ENCODE results near the gene CDYL. TPM values are rescaled to one million over a fixed set of nuclear protein-coding genes. Genes with fewer than 3 reads are reported as not detected.

Gene CDYL
- total and polyA plus RNA-seq, 5 donors from 2014 or later, result 3.1 to 27.0 (median 4.1) TPM

- Mint-ChIP-seq H3K9me3 (no peaks in the 10 kb centered on the region), H3K27ac (peak overlapping the region; percentile 26 to 81 (median 37)), H3K4me1 (peaks cover 19 to 31% (median 26%) of the 10 kb centered on the region in 4 donors), H3K36me3 (peaks cover 27% of the 10 kb centered on the region), H3K4me3 (no peak overlapping the region), H3K27me3 (no peaks in the 10 kb centered on the region)
- Histone ChIP-seq H3K9me3 (ENCODE audit: control insufficient read depth in 2 of 2, low read length in 2 of 2) (no peaks in the 10 kb centered on the region), H3K36me3 (ENCODE audit: control insufficient read depth, insufficient read depth, low read length) (peaks cover 22% of the 10 kb centered on the region), H3K4me1 (ENCODE audit: control insufficient read depth, insufficient read depth, low read length, poor library complexity, severe bottlenecking) (peaks cover 7% of the 10 kb centered on the region), H3K27me3 (ENCODE audit: control insufficient read depth, insufficient read depth, low read length) (no peaks in the 10 kb centered on the region), H3K27ac (ENCODE audit: insufficient read depth, low read length, poor library complexity, severe bottlenecking) (no peak overlapping the region), H3K4me3 (ENCODE audit: low read depth, low read length) (no peak overlapping the region)
- ATAC-seq (ENCODE audit: low read depth in 2 of 2), result peak; percentile 81 to 84
- peak in 2 of 3 donors; percentile 15 to 80 for DNase-seq
Observed at GRCh38 chr6:4941782-4942672, 165.8 kb downstream of the CDYL start.

GRCh38 chr6:4942673-4943009 lies 166.4 kb downstream of the CDYL start:
- Histone ChIP-seq H3K27me3 (ENCODE audit: control insufficient read depth, insufficient read depth, low read length) (no peaks in the 10 kb centered on the region), H3K27ac (ENCODE audit: insufficient read depth, low read length, poor library complexity, severe bottlenecking) (no peak overlapping the region), H3K4me3 (ENCODE audit: low read depth, low read length) (no peak overlapping the region), H3K4me1 (ENCODE audit: control insufficient read depth, insufficient read depth, low read length, poor library complexity, severe bottlenecking) (peaks cover 7% of the 10 kb centered on the region), H3K9me3 (ENCODE audit: control insufficient read depth in 2 of 2, low read length in 2 of 2) (no peaks in the 10 kb centered on the region), H3K36me3 (ENCODE audit: control insufficient read depth, insufficient read depth, low read length) (peaks cover 22% of the 10 kb centered on the region)
- H3K27me3 Mint-ChIP-seq, result no peaks in the 10 kb centered on the region
- H3K36me3 Mint-ChIP-seq, result peaks cover 29% of the 10 kb centered on the region
- DNase-seq (peak in 1 of 3 donors; percentile 17), ATAC-seq (ENCODE audit: low read depth in 2 of 2) (no peak)
- H3K4me3 Mint-ChIP-seq, result no peak overlapping the region
- H3K27ac Mint-ChIP-seq, result peak overlapping the region; percentile 26 to 81 (median 68)
- no peaks in the 10 kb centered on the region for H3K9me3 Mint-ChIP-seq
- peaks cover 19 to 30% (median 25%) of the 10 kb centered on the region in 4 donors for H3K4me1 Mint-ChIP-seq

- no peaks in the 10 kb centered on the region for H3K27me3 Mint-ChIP-seq
- H3K36me3 Mint-ChIP-seq, result peaks cover 37% of the 10 kb centered on the region
- no peaks in the 10 kb centered on the region for H3K27me3 ChIP-seq (ENCODE audit: control insufficient read depth, insufficient read depth, low read length)
- H3K27ac Mint-ChIP-seq, result peak overlapping the region in 1 of 3 donors; percentile 81
- no peak for DNase-seq
- no peak for ATAC-seq (ENCODE audit: low read depth in 2 of 2)
- peaks cover 7% of the 10 kb centered on the region for H3K4me1 ChIP-seq (ENCODE audit: control insufficient read depth, insufficient read depth, low read length, poor library complexity, severe bottlenecking)
- no peaks in the 10 kb centered on the region for H3K9me3 ChIP-seq (ENCODE audit: control insufficient read depth in 2 of 2, low read length in 2 of 2)
- no peak overlapping the region for H3K4me3 ChIP-seq (ENCODE audit: low read depth, low read length)
- no peak overlapping the region for H3K27ac ChIP-seq (ENCODE audit: insufficient read depth, low read length, poor library complexity, severe bottlenecking)
- H3K36me3 ChIP-seq (ENCODE audit: control insufficient read depth, insufficient read depth, low read length), result peaks cover 23% of the 10 kb centered on the region
- H3K4me3 Mint-ChIP-seq, result no peak overlapping the region
- H3K4me1 Mint-ChIP-seq, result peaks cover 17 to 30% (median 24%) of the 10 kb centered on the region in 4 donors
- H3K9me3 Mint-ChIP-seq, result no peaks in the 10 kb centered on the region
Observed at GRCh38 chr6:4943716-4944115, 167.5 kb downstream of the CDYL start.

GRCh38 chr6:4944325-4944724 lies 168.1 kb downstream of the CDYL start:
- Histone ChIP-seq H3K4me3 (ENCODE audit: low read depth, low read length) (no peak overlapping the region), H3K27me3 (ENCODE audit: control insufficient read depth, insufficient read depth, low read length) (no peaks in the 10 kb centered on the region), H3K36me3 (ENCODE audit: control insufficient read depth, insufficient read depth, low read length) (peaks cover 29% of the 10 kb centered on the region), H3K27ac (ENCODE audit: insufficient read depth, low read length, poor library complexity, severe bottlenecking) (no peak overlapping the region), H3K4me1 (ENCODE audit: control insufficient read depth, insufficient read depth, low read length, poor library complexity, severe bottlenecking) (peaks cover 7% of the 10 kb centered on the region), H3K9me3 (ENCODE audit: control insufficient read depth in 2 of 2, low read length in 2 of 2) (no peaks in the 10 kb centered on the region)
- Mint-ChIP-seq H3K4me1 (peaks cover 17 to 30% (median 23%) of the 10 kb centered on the region in 4 donors), H3K36me3 (peaks cover 38% of the 10 kb centered on the region), H3K9me3 (no peaks in the 10 kb centered on the region), H3K27me3 (no peaks in the 10 kb centered on the region), H3K27ac (peak overlapping the region in 1 of 3 donors; percentile 81), H3K4me3 (no peak overlapping the region)
- no peak for ATAC-seq (ENCODE audit: low read depth in 2 of 2)
- DNase-seq, result no peak

DNA sequence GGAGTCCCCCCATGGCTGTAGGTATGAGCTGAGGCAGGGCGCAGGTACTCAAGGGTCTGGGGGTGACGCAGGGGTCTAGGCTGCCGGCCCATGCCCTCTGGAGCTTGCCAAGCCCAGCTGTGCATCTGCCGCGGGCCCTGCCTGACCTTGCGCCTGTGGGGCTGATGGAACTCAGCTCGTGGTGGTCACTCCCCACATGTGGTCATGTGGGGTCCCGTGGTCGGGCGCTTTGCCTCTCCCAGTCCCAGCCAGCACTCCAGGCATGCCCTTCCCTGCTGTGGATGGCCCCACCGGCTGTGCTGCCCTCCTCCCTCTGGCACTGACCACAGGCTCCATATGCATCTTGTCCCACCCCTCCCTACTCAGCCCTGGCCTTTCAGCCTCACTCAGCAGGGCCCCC lies 170.3 kb downstream of the CDYL start:
- Mint-ChIP-seq H3K27me3 (no peaks in the 10 kb centered on the region), H3K4me1 (peaks cover 10 to 16% (median 14%) of the 10 kb centered on the region in 4 donors), H3K27ac (no peak overlapping the region), H3K36me3 (peaks cover 47% of the 10 kb centered on the region), H3K9me3 (no peaks in the 10 kb centered on the region), H3K4me3 (no peak overlapping the region)
- Histone ChIP-seq H3K4me3 (ENCODE audit: low read depth, low read length) (no peak overlapping the region), H3K9me3 (ENCODE audit: control insufficient read depth in 2 of 2, low read length in 2 of 2) (no peaks in the 10 kb centered on the region), H3K27ac (ENCODE audit: insufficient read depth, low read length, poor library complexity, severe bottlenecking) (no peak overlapping the region), H3K27me3 (ENCODE audit: control insufficient read depth, insufficient read depth, low read length) (no peaks in the 10 kb centered on the region), H3K36me3 (ENCODE audit: control insufficient read depth, insufficient read depth, low read length) (peaks cover 35% of the 10 kb centered on the region), H3K4me1 (ENCODE audit: control insufficient read depth, insufficient read depth, low read length, poor library complexity, severe bottlenecking) (peaks cover 7% of the 10 kb centered on the region)
- DNase-seq (no peak), ATAC-seq (ENCODE audit: low read depth in 2 of 2) (no peak)

GRCh38 chr6:4947716-4948115 lies 171.5 kb downstream of the CDYL start:
- Mint-ChIP-seq H3K27me3 (no peaks in the 10 kb centered on the region), H3K4me1 (peaks cover 2 to 5% (median 4%) of the 10 kb centered on the region in 4 donors), H3K4me3 (no peak overlapping the region), H3K27ac (no peak overlapping the region), H3K9me3 (no peaks in the 10 kb centered on the region), H3K36me3 (peaks cover 58% of the 10 kb centered on the region)
- Histone ChIP-seq H3K36me3 (ENCODE audit: control insufficient read depth, insufficient read depth, low read length) (peaks cover 43% of the 10 kb centered on the region), H3K9me3 (ENCODE audit: control insufficient read depth in 2 of 2, low read length in 2 of 2) (no peaks in the 10 kb centered on the region), H3K27me3 (ENCODE audit: control insufficient read depth, insufficient read depth, low read length) (no peaks in the 10 kb centered on the region), H3K4me1 (ENCODE audit: control insufficient read depth, insufficient read depth, low read length, poor library complexity, severe bottlenecking) (no peaks in the 10 kb centered on the region), H3K4me3 (ENCODE audit: low read depth, low read length) (no peak overlapping the region), H3K27ac (ENCODE audit: insufficient read depth, low read length, poor library complexity, severe bottlenecking) (no peak overlapping the region)
- ATAC-seq (ENCODE audit: low read depth in 2 of 2), result no peak
- DNase-seq, result no peak

DNA sequence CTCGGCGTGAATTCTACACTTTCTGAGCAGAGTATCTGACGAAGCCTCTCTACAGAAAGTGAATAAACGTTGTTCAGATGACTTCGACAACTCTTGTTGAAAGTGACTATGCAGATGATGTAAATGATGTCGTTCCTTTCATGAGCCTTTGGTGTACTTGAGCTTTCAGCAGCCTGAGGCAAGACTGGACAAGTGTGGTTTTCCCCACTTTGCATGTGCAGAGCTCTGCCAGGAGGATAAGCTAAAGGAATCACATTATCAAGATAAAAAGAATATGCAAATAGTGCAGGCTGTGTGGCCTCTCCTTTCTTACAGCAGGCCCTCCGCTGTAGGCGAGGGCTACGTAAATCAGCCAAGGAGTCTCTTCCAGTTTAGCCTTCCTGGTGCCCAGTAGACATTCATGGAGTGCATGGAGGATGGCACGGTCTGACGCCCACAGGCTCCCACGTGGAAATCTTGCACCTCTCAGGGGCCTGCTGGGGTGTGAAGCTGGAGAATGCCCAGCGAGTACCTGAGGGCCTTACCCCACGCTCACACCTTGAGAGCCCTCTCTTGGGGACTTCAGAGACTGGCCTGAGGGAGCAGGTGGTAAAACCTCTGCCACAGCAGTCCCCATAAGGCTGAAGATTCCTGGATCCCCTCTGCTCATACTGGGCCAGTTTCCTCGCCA lies 172.7 kb downstream of the CDYL start:
- no peak overlapping the region for H3K4me3 Mint-ChIP-seq
- H3K4me1 Mint-ChIP-seq, result peaks cover 0 to 4% (median under 1%) of the 10 kb centered on the region in 4 donors
- H3K27ac Mint-ChIP-seq, result no peak overlapping the region
- H3K4me1 ChIP-seq (ENCODE audit: control insufficient read depth, insufficient read depth, low read length, poor library complexity, severe bottlenecking), result no peaks in the 10 kb centered on the region
- H3K36me3 Mint-ChIP-seq, result peaks cover 61% of the 10 kb centered on the region
- no peaks in the 10 kb centered on the region for H3K9me3 ChIP-seq (ENCODE audit: control insufficient read depth in 2 of 2, low read length in 2 of 2)
- H3K4me3 ChIP-seq (ENCODE audit: low read depth, low read length), result no peak overlapping the region
- no peaks in the 10 kb centered on the region for H3K27me3 ChIP-seq (ENCODE audit: control insufficient read depth, insufficient read depth, low read length)
- ATAC-seq (ENCODE audit: low read depth in 2 of 2), result no peak
- H3K27ac ChIP-seq (ENCODE audit: insufficient read depth, low read length, poor library complexity, severe bottlenecking), result no peak overlapping the region
- peaks cover 51% of the 10 kb centered on the region for H3K36me3 ChIP-seq (ENCODE audit: control insufficient read depth, insufficient read depth, low read length)
- no peaks in the 10 kb centered on the region for H3K9me3 Mint-ChIP-seq
- no peaks in the 10 kb centered on the region for H3K27me3 Mint-ChIP-seq
- DNase-seq, result no peak

Data from CD4-positive, CD25-positive, alpha-beta regulatory T cell (primary cell).